HEK293 (cell line): Measurements from ENCODE around the gene P2RX1.

Source experiments
- CTCF ChIA-PET: fragments of 350-600 bp; formaldehyde crosslinking; extraction: SDS; loops from one replicate; lab custom pipeline; 2021; ENCODE audit warnings: antibody characterized with exemption; lab: Yijun Ruan, JAX
- POLR2A ChIA-PET: fragments of 300-600 bp; formaldehyde crosslinking; extraction: SDS; loops from one replicate; lab custom pipeline; 2020; ENCODE audit warnings: antibody characterized with exemption, inconsistent platforms; lab: Yijun Ruan, JAX
- H3K27ac ChIP-seq: fragments of 200-500 bp; sonication (Bioruptor generic); 2 replicates; pipeline ENCODE4 v1.5.1; 2014; ENCODE audit warnings: low read depth, low read length, control low read depth, inconsistent platforms; ENCODE audit errors: extremely low read depth
- H3K36me3 ChIP-seq, 2 experiments: fragments of 200-500 bp in 1 of 2; sonication (Bioruptor generic) in 1 of 2; 1 replicate in 1 of 2; 2 replicates in 1 of 2; pipeline ENCODE4 v1.5.1; 2014 to 2017; ENCODE audit warnings: inconsistent platforms in 2 of 2, low read length in 2 of 2; ENCODE audit not compliant: control insufficient read depth in 2 of 2, insufficient read depth in 1 of 2
- H3K4me1 ChIP-seq: fragments of 200-500 bp; sonication (Bioruptor generic); 2 replicates; pipeline ENCODE4 v1.5.1; 2014; ENCODE audit warnings: mild to moderate bottlenecking, low read length, inconsistent platforms; ENCODE audit not compliant: control insufficient read depth, insufficient read depth
- H3K4me3 ChIP-seq: 2 replicates; pipeline ENCODE4 v1.5.1; 2011; ENCODE audit warnings: low read depth, mild to moderate bottlenecking, control low read depth, low read length, moderate library complexity
- H3K9me3 ChIP-seq: fragments of 200-500 bp; sonication (Bioruptor generic); 2 replicates; pipeline ENCODE4 v1.5.1; 2014; ENCODE audit warnings: low read depth, low read length, inconsistent platforms; ENCODE audit not compliant: control insufficient read depth, insufficient read depth
- GFI1B ChIP-seq: fragments of 450-650 bp; formaldehyde crosslinking; IDR thresholded peaks from 2 replicates; pipeline ENCODE4 v1.5.1; 2016; ENCODE audit warnings: missing biosample characterization, missing genetic modification characterization
- RBAK ChIP-seq: fragments of 450-650 bp; formaldehyde crosslinking; IDR thresholded peaks from 2 replicates; pipeline ENCODE4 v1.5.1; 2016; ENCODE audit warnings: missing biosample characterization, missing genetic modification characterization
- SALL2 ChIP-seq: fragments of 450-650 bp; formaldehyde crosslinking; IDR thresholded peaks from 2 replicates; pipeline ENCODE4 v1.5.0; 2017; ENCODE audit warnings: missing biosample characterization, mild to moderate bottlenecking, missing genetic modification characterization, borderline replicate concordance
- SCRT1 ChIP-seq: fragments of 450-650 bp; formaldehyde crosslinking; IDR thresholded peaks from 2 replicates; pipeline ENCODE4 v1.5.1; 2016; ENCODE audit warnings: missing biosample characterization, missing genetic modification characterization, borderline replicate concordance
- SETDB1 ChIP-seq: IDR thresholded peaks from one replicate; pipeline ENCODE4 v1.6.1; 2017; ENCODE audit warnings: mild to moderate bottlenecking, low read length, moderate library complexity, mixed read lengths; ENCODE audit not compliant: insufficient read length
- SP7 ChIP-seq: fragments of 450-650 bp; formaldehyde crosslinking; IDR thresholded peaks from 2 replicates; pipeline ENCODE4 v1.5.1; 2016; ENCODE audit warnings: missing biosample characterization, missing genetic modification characterization
- TCF7L2 ChIP-seq: IDR thresholded peaks from 2 replicates; pipeline ENCODE4 v1.6.1; 2011; ENCODE audit warnings: low read depth, mild to moderate bottlenecking, inconsistent platforms, low read length, moderate library complexity, borderline replicate concordance
- ZBTB17 ChIP-seq: fragments of 450-650 bp; formaldehyde crosslinking; IDR thresholded peaks from 2 replicates; pipeline ENCODE4 v1.5.1; 2016; ENCODE audit warnings: missing biosample characterization, missing genetic modification characterization
- ZNF146 ChIP-seq: fragments of 450-650 bp; formaldehyde crosslinking; IDR thresholded peaks from 2 replicates; pipeline ENCODE4 v1.5.1; 2016; ENCODE audit warnings: missing biosample characterization, missing genetic modification characterization
- ZNF2 ChIP-seq: fragments of 450-650 bp; formaldehyde crosslinking; IDR thresholded peaks from 2 replicates; pipeline ENCODE4 v1.5.1; 2016; ENCODE audit warnings: missing biosample characterization, missing genetic modification characterization
- ZNF37A ChIP-seq: fragments of 450-650 bp; IDR thresholded peaks from 2 replicates; pipeline ENCODE4 v1.5.1; 2018; ENCODE audit warnings: missing biosample characterization, missing genetic modification characterization
- ZNF426 ChIP-seq: fragments of 450-650 bp; formaldehyde crosslinking; IDR thresholded peaks from 2 replicates; pipeline ENCODE4 v1.5.1; 2017; ENCODE audit warnings: missing biosample characterization, missing genetic modification characterization, mild to moderate bottlenecking, inconsistent platforms, moderate library complexity
- ZNF521 ChIP-seq: fragments of 450-650 bp; formaldehyde crosslinking; IDR thresholded peaks from 2 replicates; pipeline ENCODE4 v1.5.1; 2017; ENCODE audit warnings: missing biosample characterization, mild to moderate bottlenecking, missing genetic modification characterization
- ZNF580 ChIP-seq: fragments of 450-650 bp; formaldehyde crosslinking; IDR thresholded peaks from 2 replicates; pipeline ENCODE4 v1.5.1; 2016; ENCODE audit warnings: missing biosample characterization, missing genetic modification characterization
- ZNF585B ChIP-seq: fragments of 450-650 bp; formaldehyde crosslinking; IDR thresholded peaks from 2 replicates; pipeline ENCODE4 v1.5.1; 2016; ENCODE audit warnings: missing biosample characterization, missing genetic modification characterization
- ZNF626 ChIP-seq: fragments of 450-650 bp; sonication (Bioruptor Pico); formaldehyde crosslinking; IDR thresholded peaks from 2 replicates; pipeline ENCODE4 v1.5.1; 2018; ENCODE audit warnings: missing biosample characterization, missing genetic modification characterization, inconsistent platforms
- ZNF692 ChIP-seq: fragments of 450-650 bp; formaldehyde crosslinking; IDR thresholded peaks from 2 replicates; pipeline ENCODE4 v1.5.1; 2016; ENCODE audit warnings: missing biosample characterization, missing genetic modification characterization
- ZNF747 ChIP-seq: fragments of 450-650 bp; formaldehyde crosslinking; IDR thresholded peaks from 2 replicates; pipeline ENCODE4 v1.5.1; 2016; ENCODE audit warnings: missing biosample characterization, missing genetic modification characterization
- ZNF791 ChIP-seq: fragments of 450-650 bp; formaldehyde crosslinking; IDR thresholded peaks from 2 replicates; pipeline ENCODE4 v1.5.1; 2016; ENCODE audit warnings: missing biosample characterization, missing genetic modification characterization
- ZNF830 ChIP-seq: fragments of 450-650 bp; IDR thresholded peaks from 2 replicates; pipeline ENCODE4 v1.5.0; 2018; ENCODE audit warnings: missing biosample characterization, missing genetic modification characterization, low read depth, mild to moderate bottlenecking, moderate library complexity
- ZXDB ChIP-seq: fragments of 450-650 bp; formaldehyde crosslinking; IDR thresholded peaks from 2 replicates; pipeline ENCODE4 v1.5.1; 2016; ENCODE audit warnings: missing biosample characterization, missing genetic modification characterization

Gene P2RX1

GRCh38 chr17:3890082-3890877, 26.0 kb downstream of the P2RX1 start (continued):
- peak; percentile 44; the same call in 1 of the 2 replicates for TF ChIP-seq SALL2
- TF ChIP-seq ZNF521 (tag by site-specific recombination), result no peak
- peak; percentile 96 for TF ChIP-seq ZBTB17 (tag by site-specific recombination)
- no peak for TF ChIP-seq ZNF426 (tag by site-specific recombination)
- peak; percentile 94 for TF ChIP-seq ZNF692 (tag by site-specific recombination)
- 0 out of 2 replicates have a peak, but pooled peaks have one; percentile 51 for TF ChIP-seq RBAK (tag by site-specific recombination)
- TF ChIP-seq ZNF830 (tag by site-specific recombination), result no peak
- peak; percentile 93 for TF ChIP-seq ZNF2 (tag by site-specific recombination)
- peak; percentile 92 for TF ChIP-seq ZXDB (tag by site-specific recombination)
- TF ChIP-seq ZNF747 (tag by site-specific recombination), result no peak
- no peak for TF ChIP-seq TCF7L2
- no peak for TF ChIP-seq ZNF791
- TF ChIP-seq SCRT1, result no peak

- no peak for TF ChIP-seq GFI1B (tag by site-specific recombination)
- TF ChIP-seq ZNF580 (tag by site-specific recombination), result no peak
- TF ChIP-seq SETDB1, result no peak
- TF ChIP-seq ZNF626, result no peak
- TF ChIP-seq SP7, result no peak
- TF ChIP-seq ZNF585B (tag by site-specific recombination), result no peak
- no peak for TF ChIP-seq ZNF830 (tag by site-specific recombination)
- TF ChIP-seq ZNF146 (tag by site-specific recombination), result no peak
- no peak for TF ChIP-seq ZNF37A (tag by site-specific recombination)
- TF ChIP-seq, all 188 proteins: peak for 0
- H3K4me3 ChIP-seq, result no peak overlapping the region
- peak overlapping the region; percentile 90 for H3K27ac ChIP-seq
- H3K36me3 ChIP-seq, result peaks cover 0 to 16% of the 10 kb centered on the region in 2 experiments; a peak in 1 of 3 replicates
- H3K4me1 ChIP-seq, result peaks cover 42% of the 10 kb centered on the region
- CTCF ChIA-PET, result interaction anchor here (0.6 to 3.0 kb wide), 6 partner anchors 17 to 1064 kb away, joined by 4 to 16 read pairs (median 9); partner anchors contain the start of gene NCBP3
- POLR2A ChIA-PET, result interaction anchor here (0.5 to 1.8 kb wide), 11 partner anchors 9 to 1495 kb away, joined by 3 to 11 read pairs (median 4); partner anchors contain the start of gene NCBP3
- H3K9me3 ChIP-seq, result no peaks in the 10 kb centered on the region
Measured at GRCh38 chr17:3889325-3890012, 26.8 kb downstream of the P2RX1 start.
